Osteoblast (primary cell): Measurements from ENCODE around the gene SOST. TPM values are rescaled to one million over a fixed set of nuclear protein-coding genes. Genes with fewer than 3 reads are reported as not detected.

Experiments
- DNase-seq: peaks from one replicate; pipeline ENCODE4 v3.0.0; 2011; ENCODE audit warnings: low spot score, mixed read lengths; ENCODE audit not compliant: insufficient read length; ENCODE audit errors: missing footprints
- H2AFZ ChIP-seq: 2 replicates; pipeline ENCODE4 v1.6.0; 2011; ENCODE audit warnings: mild to moderate bottlenecking, low read length
- H3K27ac ChIP-seq: 2 replicates; pipeline ENCODE4 v1.5.1; 2011; ENCODE audit warnings: mild to moderate bottlenecking, low read depth, low read length, moderate library complexity
- H3K27me3 ChIP-seq: 2 replicates; pipeline ENCODE4 v1.6.0; 2012; ENCODE audit warnings: mild to moderate bottlenecking, control low read depth, inconsistent platforms, low read length, moderate library complexity; ENCODE audit not compliant: insufficient read depth
- H3K36me3 ChIP-seq: 2 replicates; pipeline ENCODE4 v1.5.1; 2011; ENCODE audit warnings: mild to moderate bottlenecking, low read length, control low read depth, moderate library complexity; ENCODE audit not compliant: insufficient read depth
- H3K4me1 ChIP-seq: 2 replicates; pipeline ENCODE4 v1.5.1; 2011; ENCODE audit warnings: mild to moderate bottlenecking, low read length, control low read depth, moderate library complexity; ENCODE audit not compliant: insufficient read depth
- H3K4me2 ChIP-seq: 2 replicates; pipeline ENCODE4 v1.6.0; 2011; ENCODE audit warnings: mild to moderate bottlenecking, low read length; ENCODE audit not compliant: insufficient read depth
- H3K4me3 ChIP-seq: fragments of 200-600 bp; sonication (generic); 3 replicates; pipeline ENCODE4 v1.5.1; 2012; ENCODE audit warnings: mild to moderate bottlenecking, low read length, inconsistent platforms; ENCODE audit not compliant: insufficient read depth
- H3K79me2 ChIP-seq: 2 replicates; pipeline ENCODE4 v1.6.0; 2012; ENCODE audit warnings: mild to moderate bottlenecking, low read length, control low read depth, inconsistent platforms; ENCODE audit not compliant: insufficient read depth
- H3K9me3 ChIP-seq: 2 replicates; pipeline ENCODE4 v1.5.1; 2011; ENCODE audit warnings: low read depth, low read length, control low read depth
- H4K20me1 ChIP-seq: 2 replicates; pipeline ENCODE4 v1.6.0; 2012; ENCODE audit warnings: mild to moderate bottlenecking, low read length, control low read depth; ENCODE audit not compliant: insufficient read depth
- total RNA-seq: library from RNA; depleted of rRNA; stranded (reverse); fragments of >200 nt; gene quantifications from 2 replicates; pipeline ENCODE4 v1.2.3, GENCODE V29; 2012
- TF ChIP-seq, protein P1 (sequence below): IDR thresholded peaks from 2 replicates; pipeline ENCODE4 v1.5.1; 2011; ENCODE audit warnings: mild to moderate bottlenecking, low read depth, low read length, moderate library complexity; ENCODE audit errors: extremely low read depth

Gene SOST
- total RNA-seq, 1 donor = not detected

DNA sequence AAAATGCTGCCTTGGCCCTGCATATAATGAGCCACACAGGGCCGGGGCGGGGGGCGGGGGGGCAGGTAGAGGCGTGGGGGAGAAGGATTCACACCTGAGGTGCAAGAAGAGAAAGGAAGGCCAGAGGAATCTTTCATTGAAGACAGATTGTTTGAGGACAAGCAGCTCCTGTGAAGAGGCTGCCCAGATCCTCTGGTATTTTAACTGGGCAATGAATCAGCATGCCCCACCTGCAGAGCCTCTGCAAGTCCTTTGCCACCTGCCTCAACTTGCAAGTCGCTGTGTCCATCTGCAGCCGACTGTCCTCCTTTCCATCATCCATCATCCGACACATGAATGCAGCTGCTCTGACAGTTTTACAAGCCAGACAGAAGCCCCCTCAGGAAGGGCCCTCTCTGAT lies 1.2 kb upstream of the SOST start:
- Histone ChIP-seq H3K9me3 (no peaks in the 10 kb centered on the region), H3K36me3 (no peaks in the 10 kb centered on the region), H2AFZ (no peak overlapping the region), H3K27me3 (peaks cover 44% of the 10 kb centered on the region), H3K4me3 (no peak overlapping the region), H3K4me2 (no peak overlapping the region), H3K27ac (no peak overlapping the region), H4K20me1 (no peaks in the 10 kb centered on the region), H3K4me1 (peaks cover 3% of the 10 kb centered on the region), H3K79me2 (no peaks in the 10 kb centered on the region)
- no peak for DNase-seq
- TF ChIP-seq, protein P1, sequence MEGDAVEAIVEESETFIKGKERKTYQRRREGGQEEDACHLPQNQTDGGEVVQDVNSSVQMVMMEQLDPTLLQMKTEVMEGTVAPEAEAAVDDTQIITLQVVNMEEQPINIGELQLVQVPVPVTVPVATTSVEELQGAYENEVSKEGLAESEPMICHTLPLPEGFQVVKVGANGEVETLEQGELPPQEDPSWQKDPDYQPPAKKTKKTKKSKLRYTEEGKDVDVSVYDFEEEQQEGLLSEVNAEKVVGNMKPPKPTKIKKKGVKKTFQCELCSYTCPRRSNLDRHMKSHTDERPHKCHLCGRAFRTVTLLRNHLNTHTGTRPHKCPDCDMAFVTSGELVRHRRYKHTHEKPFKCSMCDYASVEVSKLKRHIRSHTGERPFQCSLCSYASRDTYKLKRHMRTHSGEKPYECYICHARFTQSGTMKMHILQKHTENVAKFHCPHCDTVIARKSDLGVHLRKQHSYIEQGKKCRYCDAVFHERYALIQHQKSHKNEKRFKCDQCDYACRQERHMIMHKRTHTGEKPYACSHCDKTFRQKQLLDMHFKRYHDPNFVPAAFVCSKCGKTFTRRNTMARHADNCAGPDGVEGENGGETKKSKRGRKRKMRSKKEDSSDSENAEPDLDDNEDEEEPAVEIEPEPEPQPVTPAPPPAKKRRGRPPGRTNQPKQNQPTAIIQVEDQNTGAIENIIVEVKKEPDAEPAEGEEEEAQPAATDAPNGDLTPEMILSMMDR = no peak

DNA sequence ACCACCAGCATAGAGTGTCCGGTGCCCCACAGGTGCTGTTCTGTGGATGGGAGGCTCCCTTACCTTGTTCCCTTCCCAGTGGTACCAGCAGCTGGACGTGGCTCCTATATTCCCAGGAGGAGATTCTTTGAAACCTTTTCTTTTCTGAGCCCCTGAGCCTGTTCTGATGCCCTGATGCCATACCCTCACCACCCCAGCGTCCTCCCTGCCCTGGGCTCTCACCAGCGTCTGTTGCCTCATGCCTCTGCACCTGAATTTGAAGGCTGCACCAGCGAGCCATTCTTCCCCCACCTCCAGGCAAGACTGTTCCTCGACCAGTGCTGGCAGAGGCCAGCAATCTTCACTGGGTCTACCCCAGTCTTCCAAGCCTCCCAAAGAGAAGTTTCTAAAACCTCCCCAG lies 505 bp downstream of the SOST start:
- TF ChIP-seq, protein P1 = no peak
- Histone ChIP-seq H2AFZ (no peak overlapping the region), H3K27ac (no peak overlapping the region), H4K20me1 (no peaks in the 10 kb centered on the region), H3K27me3 (peaks cover 50% of the 10 kb centered on the region), H3K79me2 (no peaks in the 10 kb centered on the region), H3K4me3 (no peak overlapping the region), H3K9me3 (no peaks in the 10 kb centered on the region), H3K4me1 (no peaks in the 10 kb centered on the region), H3K4me2 (no peak overlapping the region), H3K36me3 (no peaks in the 10 kb centered on the region)
- DNase-seq = no peak

DNA sequence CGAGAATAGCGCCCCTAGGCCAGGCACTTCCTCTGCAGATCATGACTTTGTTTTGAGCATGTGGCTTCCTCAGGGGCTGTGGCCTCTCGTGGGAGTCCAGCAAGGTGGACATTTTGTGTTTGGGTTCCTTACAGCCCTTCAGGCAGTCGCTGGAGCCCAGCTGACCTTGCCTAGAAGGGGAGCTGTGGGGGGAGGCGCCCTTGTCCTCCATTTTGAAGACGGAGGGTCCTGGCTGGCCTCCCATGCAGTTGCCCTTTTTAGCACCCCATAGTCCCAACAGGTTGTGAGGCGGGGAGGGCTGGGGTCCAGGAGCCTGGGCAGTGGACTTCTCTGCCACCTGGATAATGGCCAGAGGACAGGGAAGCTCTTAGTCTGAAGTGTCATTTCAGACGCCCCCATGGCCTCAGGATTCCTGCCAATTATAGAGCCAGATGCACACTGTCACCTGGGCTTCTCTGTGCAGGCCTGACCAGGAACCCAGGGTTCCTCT lies 1.4 kb downstream of the SOST start:
- TF ChIP-seq, protein P1 = no peak
- no peak overlapping the region for H3K4me2 ChIP-seq
- no peak overlapping the region for H3K27ac ChIP-seq
- no peak overlapping the region for H2AFZ ChIP-seq
- DNase-seq = no peak
- H3K36me3 ChIP-seq = no peaks in the 10 kb centered on the region
- no peak overlapping the region for H3K4me3 ChIP-seq
- H3K9me3 ChIP-seq = no peaks in the 10 kb centered on the region
- H3K79me2 ChIP-seq = no peaks in the 10 kb centered on the region
- H4K20me1 ChIP-seq = no peaks in the 10 kb centered on the region
- H3K4me1 ChIP-seq = no peaks in the 10 kb centered on the region
- peaks cover 50% of the 10 kb centered on the region for H3K27me3 ChIP-seq

DNA sequence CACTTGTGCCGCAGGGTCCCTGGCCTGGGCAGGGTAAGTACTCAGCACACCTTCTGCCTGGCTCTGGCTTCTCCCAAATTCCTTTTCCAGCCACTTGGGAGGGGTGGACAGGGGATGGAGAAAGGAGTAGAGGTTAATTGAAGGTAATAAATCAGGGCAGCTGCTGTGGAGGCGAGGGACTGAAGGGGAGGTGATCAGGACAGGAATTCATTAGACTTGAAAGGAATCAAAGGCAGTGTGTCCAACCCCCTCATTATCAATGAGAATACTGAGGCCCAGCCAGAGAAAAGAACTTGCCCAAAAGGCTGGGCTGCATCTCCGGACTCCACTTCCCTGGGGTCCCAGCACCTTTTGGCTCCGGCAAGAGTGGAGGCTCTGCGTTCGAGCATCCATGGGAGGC lies 2.4 kb downstream of the SOST start:
- Histone ChIP-seq H4K20me1 (no peaks in the 10 kb centered on the region), H3K9me3 (no peaks in the 10 kb centered on the region), H3K27me3 (peaks cover 50% of the 10 kb centered on the region), H3K4me1 (no peaks in the 10 kb centered on the region), H3K4me3 (no peak overlapping the region), H3K27ac (no peak overlapping the region), H3K4me2 (no peak overlapping the region), H2AFZ (no peak overlapping the region), H3K36me3 (no peaks in the 10 kb centered on the region), H3K79me2 (no peaks in the 10 kb centered on the region)
- TF ChIP-seq, protein P1 = no peak
- DNase-seq = no peak
